WTC11 (cell line): Measurements from ENCODE around the gene TIMM44. TPM values are rescaled to one million over a fixed set of nuclear protein-coding genes. Genes with fewer than 3 reads are reported as not detected.

Experiments used
- ATAC-seq: fragments of 200-7000 bp; cut with Tn5 transposase; 2 replicates; pipeline ENCODE4 v1.10.0; 2021; ENCODE audit warnings: mild to moderate bottlenecking, moderate library complexity
- CTCF ChIA-PET: fragments of 300-600 bp; sonication (Branson Sonifier 250); formaldehyde crosslinking; loops from one replicate; lab custom pipeline; 2021; ENCODE audit warnings: antibody characterized with exemption; lab: Charles Lee
- POLR2A ChIA-PET: fragments of 350-600 bp; sonication (Branson Sonifier 250); formaldehyde crosslinking; loops from one replicate; lab custom pipeline; 2021; ENCODE audit warnings: antibody characterized with exemption; lab: Charles Lee
- DNase-seq: peaks from one replicate; pipeline ENCODE4 v3.0.0; 2021; ENCODE audit warnings: low spot score
- H3K27ac Mint-ChIP-seq: 2 replicates; pipeline ENCODE4 v1.8.0; 2021; ENCODE audit warnings: mixed read lengths
- H3K27me3 Mint-ChIP-seq: 2 replicates; pipeline ENCODE4 v1.8.0; 2021; ENCODE audit warnings: low read depth, mild to moderate bottlenecking, moderate library complexity, mixed read lengths
- H3K36me3 Mint-ChIP-seq: 2 replicates; pipeline ENCODE4 v1.8.0; 2021; ENCODE audit warnings: mixed read lengths
- H3K4me1 Mint-ChIP-seq: 2 replicates; pipeline ENCODE4 v1.8.0; 2022; ENCODE audit warnings: mixed read lengths
- H3K4me3 Mint-ChIP-seq: 2 replicates; pipeline ENCODE4 v1.8.0; 2021; ENCODE audit warnings: mild to moderate bottlenecking, moderate library complexity, mixed read lengths
- H3K9me3 Mint-ChIP-seq: 2 replicates; pipeline ENCODE4 v1.8.0; 2021; ENCODE audit warnings: mixed read lengths
- CBFB ChIP-seq: sonication (generic); formaldehyde crosslinking; IDR thresholded peaks from 2 replicates; pipeline ENCODE4 v1.8.1; 2022; ENCODE audit warnings: mild to moderate bottlenecking, low read depth, missing genetic modification reagents
- FOXP1 ChIP-seq: sonication (generic); formaldehyde crosslinking; IDR thresholded peaks from 2 replicates; pipeline ENCODE4 v1.8.0; 2022; ENCODE audit warnings: missing genetic modification reagents, mild to moderate bottlenecking, moderate library complexity, borderline replicate concordance
- JUN ChIP-seq: sonication (generic); formaldehyde crosslinking; IDR thresholded peaks from 2 replicates; pipeline ENCODE4 v1.8.0; 2023; ENCODE audit warnings: mild to moderate bottlenecking, missing genetic modification reagents
- NFATC4 ChIP-seq: fragments of 250-450 bp; sonication (Bioruptor Pico); IDR thresholded peaks from 2 replicates; pipeline ENCODE4 v1.9.0; 2021; ENCODE audit warnings: mild to moderate bottlenecking
- NFE2L1 ChIP-seq: sonication (generic); formaldehyde crosslinking; IDR thresholded peaks from 2 replicates; pipeline ENCODE4 v1.8.1; 2023; ENCODE audit warnings: missing genetic modification reagents
- NR3C1 ChIP-seq: sonication (generic); formaldehyde crosslinking; conservative IDR thresholded peaks from 2 replicates; pipeline ENCODE4 v1.8.1; 2023; ENCODE audit warnings: low read depth, mild to moderate bottlenecking, missing genetic modification reagents
- RELA ChIP-seq: sonication (generic); formaldehyde crosslinking; IDR thresholded peaks from 2 replicates; pipeline ENCODE4 v1.8.1; 2022; ENCODE audit warnings: missing genetic modification reagents, mild to moderate bottlenecking, borderline replicate concordance
- SMAD3 ChIP-seq: sonication (generic); formaldehyde crosslinking; IDR thresholded peaks from 2 replicates; pipeline ENCODE4 v1.8.0; 2022; ENCODE audit warnings: missing genetic modification reagents, mild to moderate bottlenecking, borderline replicate concordance
- SMAD4 ChIP-seq: sonication (generic); formaldehyde crosslinking; IDR thresholded peaks from 2 replicates; pipeline ENCODE4 v1.8.0; 2022; ENCODE audit warnings: mild to moderate bottlenecking, missing genetic modification reagents
- TEAD4 ChIP-seq: sonication (generic); formaldehyde crosslinking; IDR thresholded peaks from 2 replicates; pipeline ENCODE4 v1.8.0; 2022; ENCODE audit warnings: mild to moderate bottlenecking, missing genetic modification reagents
- TP53 ChIP-seq: sonication (generic); formaldehyde crosslinking; IDR thresholded peaks from 2 replicates; pipeline ENCODE4 v1.8.1; 2023; ENCODE audit warnings: mild to moderate bottlenecking, missing genetic modification reagents
- ZNF219 ChIP-seq: sonication (generic); formaldehyde crosslinking; IDR thresholded peaks from 2 replicates; pipeline ENCODE4 v1.8.0; 2023; ENCODE audit warnings: missing genetic modification reagents, mild to moderate bottlenecking, borderline replicate concordance
- ZNF317 ChIP-seq: sonication (generic); formaldehyde crosslinking; IDR thresholded peaks from 2 replicates; pipeline ENCODE4 v1.8.1; 2023; ENCODE audit warnings: low read depth, mild to moderate bottlenecking, moderate library complexity, missing genetic modification reagents, borderline replicate concordance
- ZNF423 ChIP-seq: fragments of 250-450 bp; sonication (Bioruptor Pico); IDR thresholded peaks from 2 replicates; pipeline ENCODE4 v2.1.2; 2022; ENCODE audit warnings: mild to moderate bottlenecking, moderate library complexity
- ZNF532 ChIP-seq: fragments of 250-450 bp; sonication (Bioruptor Pico); IDR thresholded peaks from 2 replicates; pipeline ENCODE4 v1.9.0; 2021; ENCODE audit warnings: mild to moderate bottlenecking, borderline replicate concordance
- total RNA-seq: library from RNA; stranded (reverse); gene quantifications from 3 replicates; pipeline ENCODE4 v1.2.3, GENCODE V29; 2021
- TF ChIP-seq, protein P1 (sequence below): sonication (generic); formaldehyde crosslinking; IDR thresholded peaks from 2 replicates; pipeline ENCODE4 v1.8.1; 2022; ENCODE audit warnings: mild to moderate bottlenecking, moderate library complexity, missing genetic modification reagents
- TF ChIP-seq, protein P2 (sequence below): sonication (generic); formaldehyde crosslinking; conservative IDR thresholded peaks from 2 replicates; pipeline ENCODE4 v1.8.1; 2023; ENCODE audit warnings: mild to moderate bottlenecking, low read depth, missing genetic modification reagents, moderate library complexity
- TF ChIP-seq, protein P3 (sequence below): sonication (generic); formaldehyde crosslinking; IDR thresholded peaks from 2 replicates; pipeline ENCODE4 v1.8.0; 2022; ENCODE audit warnings: mild to moderate bottlenecking, missing genetic modification reagents
- TF ChIP-seq, protein P4 (sequence below): sonication (generic); formaldehyde crosslinking; conservative IDR thresholded peaks from 2 replicates; pipeline ENCODE4 v1.8.1; 2022; ENCODE audit warnings: mild to moderate bottlenecking, missing genetic modification reagents
- TF ChIP-seq, protein P5 (sequence below): sonication (generic); formaldehyde crosslinking; IDR thresholded peaks from 2 replicates; pipeline ENCODE4 v1.8.0; 2022; ENCODE audit warnings: missing genetic modification reagents

Gene TIMM44
- total RNA-seq, 1 experiment from 2014 or later: 129 TPM

- Mint-ChIP-seq H3K27ac (no peak within 1 kb of the TSS), H3K36me3 (peaks cover 11% of the 10 kb centered on the region)
- ATAC-seq (no peak), DNase-seq (no peak)
- TF ChIP-seq ZNF317 (CRISPR knock-in tag) (no peak), ZNF532 (CRISPR knock-in tag) (no peak), JUN (CRISPR knock-in tag) (no peak), ZNF219 (no peak), ZNF423 (CRISPR knock-in tag) (no peak), CBFB (CRISPR knock-in tag) (no peak), RELA (CRISPR knock-in tag) (no peak), TP53 (CRISPR knock-in tag) (no peak), FOXP1 (CRISPR knock-in tag) (no peak), NR3C1 (CRISPR knock-in tag) (no peak), NFATC4 (CRISPR knock-in tag) (no peak), SMAD4 (no peak), SMAD3 (no peak), NFE2L1 (CRISPR knock-in tag) (no peak), TEAD4 (CRISPR knock-in tag) (no peak)
- TF ChIP-seq, protein P1, sequence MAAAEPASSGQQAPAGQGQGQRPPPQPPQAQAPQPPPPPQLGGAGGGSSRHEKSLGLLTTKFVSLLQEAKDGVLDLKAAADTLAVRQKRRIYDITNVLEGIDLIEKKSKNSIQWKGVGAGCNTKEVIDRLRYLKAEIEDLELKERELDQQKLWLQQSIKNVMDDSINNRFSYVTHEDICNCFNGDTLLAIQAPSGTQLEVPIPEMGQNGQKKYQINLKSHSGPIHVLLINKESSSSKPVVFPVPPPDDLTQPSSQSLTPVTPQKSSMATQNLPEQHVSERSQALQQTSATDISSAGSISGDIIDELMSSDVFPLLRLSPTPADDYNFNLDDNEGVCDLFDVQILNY (CRISPR knock-in tag): no peak
- TF ChIP-seq, protein P2, sequence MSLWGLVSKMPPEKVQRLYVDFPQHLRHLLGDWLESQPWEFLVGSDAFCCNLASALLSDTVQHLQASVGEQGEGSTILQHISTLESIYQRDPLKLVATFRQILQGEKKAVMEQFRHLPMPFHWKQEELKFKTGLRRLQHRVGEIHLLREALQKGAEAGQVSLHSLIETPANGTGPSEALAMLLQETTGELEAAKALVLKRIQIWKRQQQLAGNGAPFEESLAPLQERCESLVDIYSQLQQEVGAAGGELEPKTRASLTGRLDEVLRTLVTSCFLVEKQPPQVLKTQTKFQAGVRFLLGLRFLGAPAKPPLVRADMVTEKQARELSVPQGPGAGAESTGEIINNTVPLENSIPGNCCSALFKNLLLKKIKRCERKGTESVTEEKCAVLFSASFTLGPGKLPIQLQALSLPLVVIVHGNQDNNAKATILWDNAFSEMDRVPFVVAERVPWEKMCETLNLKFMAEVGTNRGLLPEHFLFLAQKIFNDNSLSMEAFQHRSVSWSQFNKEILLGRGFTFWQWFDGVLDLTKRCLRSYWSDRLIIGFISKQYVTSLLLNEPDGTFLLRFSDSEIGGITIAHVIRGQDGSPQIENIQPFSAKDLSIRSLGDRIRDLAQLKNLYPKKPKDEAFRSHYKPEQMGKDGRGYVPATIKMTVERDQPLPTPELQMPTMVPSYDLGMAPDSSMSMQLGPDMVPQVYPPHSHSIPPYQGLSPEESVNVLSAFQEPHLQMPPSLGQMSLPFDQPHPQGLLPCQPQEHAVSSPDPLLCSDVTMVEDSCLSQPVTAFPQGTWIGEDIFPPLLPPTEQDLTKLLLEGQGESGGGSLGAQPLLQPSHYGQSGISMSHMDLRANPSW (CRISPR knock-in tag): no peak
- TF ChIP-seq, protein P3, sequence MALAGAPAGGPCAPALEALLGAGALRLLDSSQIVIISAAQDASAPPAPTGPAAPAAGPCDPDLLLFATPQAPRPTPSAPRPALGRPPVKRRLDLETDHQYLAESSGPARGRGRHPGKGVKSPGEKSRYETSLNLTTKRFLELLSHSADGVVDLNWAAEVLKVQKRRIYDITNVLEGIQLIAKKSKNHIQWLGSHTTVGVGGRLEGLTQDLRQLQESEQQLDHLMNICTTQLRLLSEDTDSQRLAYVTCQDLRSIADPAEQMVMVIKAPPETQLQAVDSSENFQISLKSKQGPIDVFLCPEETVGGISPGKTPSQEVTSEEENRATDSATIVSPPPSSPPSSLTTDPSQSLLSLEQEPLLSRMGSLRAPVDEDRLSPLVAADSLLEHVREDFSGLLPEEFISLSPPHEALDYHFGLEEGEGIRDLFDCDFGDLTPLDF: no peak
- TF ChIP-seq, protein P4, sequence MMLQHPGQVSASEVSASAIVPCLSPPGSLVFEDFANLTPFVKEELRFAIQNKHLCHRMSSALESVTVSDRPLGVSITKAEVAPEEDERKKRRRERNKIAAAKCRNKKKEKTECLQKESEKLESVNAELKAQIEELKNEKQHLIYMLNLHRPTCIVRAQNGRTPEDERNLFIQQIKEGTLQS (CRISPR knock-in tag): no peak
- TF ChIP-seq, protein P5, sequence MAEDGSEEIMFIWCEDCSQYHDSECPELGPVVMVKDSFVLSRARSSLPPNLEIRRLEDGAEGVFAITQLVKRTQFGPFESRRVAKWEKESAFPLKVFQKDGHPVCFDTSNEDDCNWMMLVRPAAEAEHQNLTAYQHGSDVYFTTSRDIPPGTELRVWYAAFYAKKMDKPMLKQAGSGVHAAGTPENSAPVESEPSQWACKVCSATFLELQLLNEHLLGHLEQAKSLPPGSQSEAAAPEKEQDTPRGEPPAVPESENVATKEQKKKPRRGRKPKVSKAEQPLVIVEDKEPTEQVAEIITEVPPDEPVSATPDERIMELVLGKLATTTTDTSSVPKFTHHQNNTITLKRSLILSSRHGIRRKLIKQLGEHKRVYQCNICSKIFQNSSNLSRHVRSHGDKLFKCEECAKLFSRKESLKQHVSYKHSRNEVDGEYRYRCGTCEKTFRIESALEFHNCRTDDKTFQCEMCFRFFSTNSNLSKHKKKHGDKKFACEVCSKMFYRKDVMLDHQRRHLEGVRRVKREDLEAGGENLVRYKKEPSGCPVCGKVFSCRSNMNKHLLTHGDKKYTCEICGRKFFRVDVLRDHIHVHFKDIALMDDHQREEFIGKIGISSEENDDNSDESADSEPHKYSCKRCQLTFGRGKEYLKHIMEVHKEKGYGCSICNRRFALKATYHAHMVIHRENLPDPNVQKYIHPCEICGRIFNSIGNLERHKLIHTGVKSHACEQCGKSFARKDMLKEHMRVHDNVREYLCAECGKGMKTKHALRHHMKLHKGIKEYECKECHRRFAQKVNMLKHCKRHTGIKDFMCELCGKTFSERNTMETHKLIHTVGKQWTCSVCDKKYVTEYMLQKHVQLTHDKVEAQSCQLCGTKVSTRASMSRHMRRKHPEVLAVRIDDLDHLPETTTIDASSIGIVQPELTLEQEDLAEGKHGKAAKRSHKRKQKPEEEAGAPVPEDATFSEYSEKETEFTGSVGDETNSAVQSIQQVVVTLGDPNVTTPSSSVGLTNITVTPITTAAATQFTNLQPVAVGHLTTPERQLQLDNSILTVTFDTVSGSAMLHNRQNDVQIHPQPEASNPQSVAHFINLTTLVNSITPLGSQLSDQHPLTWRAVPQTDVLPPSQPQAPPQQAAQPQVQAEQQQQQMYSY: no peak
- TF ChIP-seq, all 79 proteins: peak for 0
- Mint-ChIP-seq H3K4me3 (peak within 1 kb of the TSS; percentile 58), H3K4me1 (peaks cover 4% of the 10 kb centered on the region), H3K9me3 (no peaks in the 10 kb centered on the region), H3K27me3 (peaks cover 51% of the 10 kb centered on the region)
- ChIA-PET CTCF (interaction anchor here (0.6 to 2.5 kb wide), 4 partner anchors 26 to 61 kb away, joined by 3 to 7 read pairs (median 4); partner anchors contain the start of gene LRRC8E), POLR2A (interaction anchor here (1.5 kb wide), 1 partner anchor 13 kb away, joined by 3 read pairs; no protein-coding TSS in a partner anchor)
Observed at GRCh38 chr19:7914598-7915045, 28.8 kb downstream of the TIMM44 start, which contains the start of gene TGFBR3L. TGFBR3L (plus strand) TSS chr19:7914830.
